ENCODE measurements around the gene SYNPO.

DNA sequence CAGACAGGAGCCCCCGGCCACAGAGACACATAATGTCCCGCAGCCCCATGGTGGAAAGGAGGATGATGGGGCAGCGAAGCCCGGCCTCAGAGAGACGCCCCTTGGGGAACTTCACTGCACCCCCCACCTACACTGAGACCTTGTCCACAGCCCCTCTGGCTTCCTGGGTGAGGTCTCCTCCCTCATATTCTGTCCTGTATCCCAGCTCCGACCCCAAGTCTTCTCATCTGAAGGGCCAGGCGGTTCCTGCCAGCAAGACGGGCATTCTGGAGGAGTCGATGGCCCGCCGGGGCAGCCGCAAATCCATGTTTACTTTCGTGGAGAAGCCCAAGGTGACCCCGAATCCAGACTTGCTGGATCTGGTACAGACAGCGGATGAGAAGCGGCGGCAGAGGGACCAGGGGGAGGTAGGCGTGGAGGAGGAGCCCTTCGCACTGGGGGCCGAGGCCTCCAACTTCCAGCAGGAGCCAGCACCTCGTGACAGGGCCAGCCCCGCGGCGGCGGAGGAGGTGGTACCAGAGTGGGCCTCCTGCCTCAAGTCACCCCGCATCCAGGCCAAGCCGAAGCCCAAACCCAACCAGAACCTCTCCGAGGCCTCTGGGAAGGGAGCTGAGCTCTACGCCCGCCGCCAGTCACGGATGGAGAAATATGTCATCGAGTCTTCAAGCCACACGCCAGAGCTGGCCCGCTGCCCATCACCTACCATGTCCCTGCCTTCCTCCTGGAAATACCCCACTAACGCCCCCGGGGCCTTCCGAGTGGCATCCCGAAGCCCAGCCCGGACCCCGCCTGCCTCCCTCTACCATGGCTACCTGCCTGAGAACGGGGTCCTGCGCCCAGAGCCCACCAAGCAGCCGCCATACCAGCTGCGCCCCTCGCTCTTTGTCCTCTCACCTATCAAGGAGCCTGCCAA is 8.9 kb downstream of the SYNPO start:
- TF ChIP-seq, protein P1, sequence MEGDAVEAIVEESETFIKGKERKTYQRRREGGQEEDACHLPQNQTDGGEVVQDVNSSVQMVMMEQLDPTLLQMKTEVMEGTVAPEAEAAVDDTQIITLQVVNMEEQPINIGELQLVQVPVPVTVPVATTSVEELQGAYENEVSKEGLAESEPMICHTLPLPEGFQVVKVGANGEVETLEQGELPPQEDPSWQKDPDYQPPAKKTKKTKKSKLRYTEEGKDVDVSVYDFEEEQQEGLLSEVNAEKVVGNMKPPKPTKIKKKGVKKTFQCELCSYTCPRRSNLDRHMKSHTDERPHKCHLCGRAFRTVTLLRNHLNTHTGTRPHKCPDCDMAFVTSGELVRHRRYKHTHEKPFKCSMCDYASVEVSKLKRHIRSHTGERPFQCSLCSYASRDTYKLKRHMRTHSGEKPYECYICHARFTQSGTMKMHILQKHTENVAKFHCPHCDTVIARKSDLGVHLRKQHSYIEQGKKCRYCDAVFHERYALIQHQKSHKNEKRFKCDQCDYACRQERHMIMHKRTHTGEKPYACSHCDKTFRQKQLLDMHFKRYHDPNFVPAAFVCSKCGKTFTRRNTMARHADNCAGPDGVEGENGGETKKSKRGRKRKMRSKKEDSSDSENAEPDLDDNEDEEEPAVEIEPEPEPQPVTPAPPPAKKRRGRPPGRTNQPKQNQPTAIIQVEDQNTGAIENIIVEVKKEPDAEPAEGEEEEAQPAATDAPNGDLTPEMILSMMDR (IDR thresholded peaks at IDR 0.05; ENCODE audit: insufficient read depth, low read length, poor library complexity, severe bottlenecking), result no peak
- TF ChIP-seq EZH2phosphoT487 (conservative IDR thresholded peaks at IDR 0.05; ENCODE audit: low read length), result no peak
